ENCODE results near the gene SLC38A6.

The SLC38A6 gene

GRCh38 chr14:60981633-60982455 lies 799 bp downstream of the SLC38A6 start:
- DNase-seq, result no peak

- DNase-seq, result no peak
Observed at GRCh38 chr14:60984196-60984595, 3.2 kb downstream of the SLC38A6 start.

GRCh38 chr14:60986500-60986899 lies 5.5 kb downstream of the SLC38A6 start:
- DNase-seq, result no peak

- DNase-seq, result no peak
Observed at GRCh38 chr14:60989599-60989998, 8.6 kb downstream of the SLC38A6 start.

- DNase-seq, result no peak
Observed at GRCh38 chr14:60998617-60999016, 17.6 kb downstream of the SLC38A6 start.

- no peak for DNase-seq
Observed at GRCh38 chr14:60999536-60999935, 18.5 kb downstream of the SLC38A6 start.

- DNase-seq, result no peak
Observed at GRCh38 chr14:61003571-61003970, 22.5 kb downstream of the SLC38A6 start.

- no peak for DNase-seq
Observed at GRCh38 chr14:61019537-61019936, 38.5 kb downstream of the SLC38A6 start.

GRCh38 chr14:61025251-61026223 lies 44.5 kb downstream of the SLC38A6 start:
- DNase-seq, result peak; percentile 83

GRCh38 chr14:61026526-61026925 lies 45.5 kb downstream of the SLC38A6 start:
- DNase-seq, result no peak

GRCh38 chr14:61031026-61031425 lies 50.0 kb downstream of the SLC38A6 start:
- DNase-seq, result no peak

GRCh38 chr14:61033054-61033453 lies 52.0 kb downstream of the SLC38A6 start:
- no peak for DNase-seq

GRCh38 chr14:61033855-61034254 lies 52.8 kb downstream of the SLC38A6 start:
- DNase-seq, result no peak

- DNase-seq, result no peak
Observed at GRCh38 chr14:61034416-61035120, 53.5 kb downstream of the SLC38A6 start.

GRCh38 chr14:61037215-61037614 lies 56.2 kb downstream of the SLC38A6 start:
- DNase-seq, result no peak

GRCh38 chr14:61041704-61042103 lies 60.7 kb downstream of the SLC38A6 start:
- DNase-seq, result no peak

- no peak for DNase-seq
Observed at GRCh38 chr14:61042220-61042619, 61.2 kb downstream of the SLC38A6 start.

GRCh38 chr14:61043506-61043905 lies 62.5 kb downstream of the SLC38A6 start:
- DNase-seq, result no peak

- no peak for DNase-seq
Observed at GRCh38 chr14:61047021-61047420, 66.0 kb downstream of the SLC38A6 start.

GRCh38 chr14:61048640-61049039 lies 67.6 kb downstream of the SLC38A6 start:
- DNase-seq, result no peak

- no peak for DNase-seq
Observed at GRCh38 chr14:61050417-61050816, 69.4 kb downstream of the SLC38A6 start.

GRCh38 chr14:61051051-61051450 lies 70.0 kb downstream of the SLC38A6 start:
- DNase-seq, result no peak

- DNase-seq, result no peak
Observed at GRCh38 chr14:61051621-61052020, 70.6 kb downstream of the SLC38A6 start.
